SK-N-MC (cell line): ENCODE results near the gene KIAA0753.

Experiments used
- DNase-seq: peaks from one replicate; pipeline ENCODE4 v3.0.0-alpha.2; 2011; ENCODE audit warnings: low read depth, low spot score
- H3K27ac ChIP-seq: fragments of 200-600 bp; sonication (generic); 2 replicates; pipeline ENCODE4 v1.5.1; 2016; ENCODE audit warnings: mixed run types
- H3K36me3 ChIP-seq: fragments of 200-600 bp; sonication (generic); 2 replicates; pipeline ENCODE4 v1.6.1; 2017; ENCODE audit warnings: antibody characterized with exemption, low read length, mixed read lengths; ENCODE audit not compliant: insufficient read depth
- H3K4me3 ChIP-seq: fragments of 200-600 bp; sonication (generic); 2 replicates; pipeline ENCODE4 v1.5.1; 2016
- H3K9ac ChIP-seq: fragments of 200-600 bp; sonication (generic); 2 replicates; pipeline ENCODE4 v1.8.0; 2017; ENCODE audit warnings: mixed run types, mixed read lengths; ENCODE audit not compliant: insufficient read length
- H3K9me3 ChIP-seq: fragments of 200-600 bp; sonication (generic); 2 replicates; pipeline ENCODE4 v1.6.1; 2017; ENCODE audit warnings: low read depth, mild to moderate bottlenecking, antibody characterized with exemption, low read length, moderate library complexity, mixed read lengths
- EZH2 ChIP-seq: fragments of 200-600 bp; sonication (generic); IDR thresholded peaks from one replicate; pipeline ENCODE4 v1.6.1; 2017; ENCODE audit warnings: antibody characterized with exemption
- FOXP2 ChIP-seq: optimal IDR thresholded peaks from 2 replicates; pipeline ENCODE3; 2011; ENCODE audit warnings: mild to moderate bottlenecking, moderate library complexity; ENCODE audit not compliant: insufficient read depth; ENCODE audit errors: extremely low read length, control extremely low read depth
- POLR2AphosphoS5 ChIP-seq: IDR thresholded peaks from 2 replicates; pipeline ENCODE4 v1.6.1; 2012; ENCODE audit warnings: mild to moderate bottlenecking, low read depth, low read length, borderline replicate concordance

KIAA0753 gene

DNA sequence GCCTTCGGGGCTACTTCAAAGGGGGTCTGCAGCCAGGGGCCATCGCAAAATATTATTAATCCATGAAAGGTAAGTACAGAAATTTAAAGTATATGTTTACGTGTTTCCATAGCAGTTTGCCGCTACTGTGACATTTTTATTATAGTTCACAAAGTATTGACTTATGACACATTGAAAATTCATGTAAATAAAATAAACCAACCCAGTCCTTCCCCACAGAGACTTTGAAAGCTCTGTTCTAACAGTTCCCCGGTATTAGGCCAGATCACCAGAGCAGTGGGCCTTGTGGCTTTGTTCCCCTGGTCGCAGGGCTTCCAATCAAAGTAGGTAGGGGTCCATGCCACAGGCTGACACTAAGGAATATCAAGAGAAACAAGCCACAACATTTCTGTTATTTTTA is 13.9 kb downstream of the KIAA0753 start:
- no peak overlapping the region for H3K9ac ChIP-seq
- no peak for DNase-seq
- no peak for TF ChIP-seq POLR2AphosphoS5
- TF ChIP-seq FOXP2: no peak
- no peak for TF ChIP-seq EZH2
- H3K36me3 ChIP-seq: peaks cover 82% of the 10 kb centered on the region
- H3K27ac ChIP-seq: no peak overlapping the region
- no peak overlapping the region for H3K4me3 ChIP-seq
- no peaks in the 10 kb centered on the region for H3K9me3 ChIP-seq

DNA sequence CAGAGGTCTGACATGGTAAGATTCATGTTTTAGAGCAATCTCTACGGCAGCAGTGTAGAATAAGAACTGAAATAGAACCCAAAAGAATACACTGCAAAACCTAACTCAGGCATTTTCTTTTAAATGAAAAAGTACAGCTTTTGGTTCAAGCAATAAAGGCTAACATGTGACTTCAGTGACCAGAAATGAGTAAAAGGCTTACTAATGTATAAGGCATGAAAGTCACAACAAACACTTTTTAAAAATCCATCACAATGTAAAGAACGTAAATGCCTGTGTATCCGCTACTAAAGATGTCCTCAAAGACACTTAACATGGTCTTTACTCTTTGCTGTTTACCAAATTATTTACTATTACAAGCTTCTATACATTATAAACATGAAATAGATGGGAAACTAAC is 16.6 kb downstream of the KIAA0753 start:
- Histone ChIP-seq H3K9ac (no peak overlapping the region), H3K36me3 (peaks cover 77% of the 10 kb centered on the region), H3K4me3 (no peak overlapping the region), H3K9me3 (no peaks in the 10 kb centered on the region), H3K27ac (no peak overlapping the region)
- DNase-seq: no peak
- TF ChIP-seq FOXP2 (no peak), EZH2 (no peak), POLR2AphosphoS5 (no peak)

- no peak for DNase-seq
- peaks cover 57% of the 10 kb centered on the region for H3K36me3 ChIP-seq
- no peak overlapping the region for H3K9ac ChIP-seq
- TF ChIP-seq FOXP2 (no peak), EZH2 (no peak), POLR2AphosphoS5 (no peak)
- H3K27ac ChIP-seq: no peak overlapping the region
- H3K4me3 ChIP-seq: no peak overlapping the region
- no peaks in the 10 kb centered on the region for H3K9me3 ChIP-seq
Measured at GRCh38 chr17:6611231-6611630, 29.3 kb downstream of the KIAA0753 start.

GRCh38 chr17:6610011-6610410 is 30.5 kb downstream of the KIAA0753 start:
- DNase-seq: no peak
- no peak overlapping the region for H3K4me3 ChIP-seq
- H3K27ac ChIP-seq: no peak overlapping the region
- H3K9ac ChIP-seq: no peak overlapping the region
- no peaks in the 10 kb centered on the region for H3K9me3 ChIP-seq
- TF ChIP-seq FOXP2 (no peak), EZH2 (no peak), POLR2AphosphoS5 (no peak)
- H3K36me3 ChIP-seq: peaks cover 62% of the 10 kb centered on the region

DNA sequence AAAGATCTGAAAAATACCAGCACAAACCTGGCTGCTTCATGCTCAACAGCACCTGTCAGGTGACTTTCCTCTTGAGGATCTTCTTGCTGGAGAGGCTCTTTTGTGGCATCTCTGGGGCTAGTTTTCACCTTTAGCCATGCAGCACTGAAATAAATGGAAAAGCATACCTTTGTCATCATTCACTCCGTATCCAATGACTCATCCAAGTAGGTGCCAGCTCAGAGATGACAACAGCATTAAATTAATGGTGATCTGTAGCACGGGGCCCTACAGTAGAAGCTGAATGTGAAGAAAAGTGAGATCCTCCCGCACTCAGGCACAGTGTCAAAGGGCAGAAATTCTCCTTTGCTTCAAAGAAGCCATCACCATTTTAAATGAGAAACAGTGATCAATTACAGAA is 32.2 kb downstream of the KIAA0753 start:
- H3K36me3 ChIP-seq: peaks cover 60% of the 10 kb centered on the region
- H3K9ac ChIP-seq: no peak overlapping the region
- TF ChIP-seq EZH2 (no peak), FOXP2 (no peak), POLR2AphosphoS5 (no peak)
- no peak overlapping the region for H3K27ac ChIP-seq
- no peak for DNase-seq
- no peak overlapping the region for H3K4me3 ChIP-seq
- H3K9me3 ChIP-seq: no peaks in the 10 kb centered on the region

DNA sequence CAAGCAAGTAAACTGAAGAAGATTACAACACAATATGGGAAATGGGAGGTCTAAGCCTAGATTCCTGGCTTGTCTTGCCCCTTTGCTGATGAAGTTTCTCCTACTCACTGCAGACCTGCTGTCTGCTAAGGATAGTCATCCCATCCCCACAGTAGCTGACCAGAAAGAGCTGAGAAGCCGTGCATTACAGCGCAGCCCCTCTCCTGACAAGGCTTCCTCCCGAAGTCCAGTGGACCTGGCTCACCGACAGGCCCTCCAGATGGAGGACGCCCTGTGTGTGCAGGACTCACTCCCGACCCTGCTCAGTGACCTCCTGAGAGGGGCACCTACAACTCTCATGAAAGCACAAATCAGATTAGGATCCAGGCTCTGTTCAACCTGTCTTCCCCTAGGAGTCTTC is 35.4 kb downstream of the KIAA0753 start:
- no peak overlapping the region for H3K4me3 ChIP-seq
- H3K9me3 ChIP-seq: no peaks in the 10 kb centered on the region
- peaks cover 73% of the 10 kb centered on the region for H3K36me3 ChIP-seq
- TF ChIP-seq EZH2: no peak
- TF ChIP-seq FOXP2: no peak
- no peak for TF ChIP-seq POLR2AphosphoS5
- no peak for DNase-seq
- H3K9ac ChIP-seq: no peak overlapping the region
- H3K27ac ChIP-seq: no peak overlapping the region

DNA sequence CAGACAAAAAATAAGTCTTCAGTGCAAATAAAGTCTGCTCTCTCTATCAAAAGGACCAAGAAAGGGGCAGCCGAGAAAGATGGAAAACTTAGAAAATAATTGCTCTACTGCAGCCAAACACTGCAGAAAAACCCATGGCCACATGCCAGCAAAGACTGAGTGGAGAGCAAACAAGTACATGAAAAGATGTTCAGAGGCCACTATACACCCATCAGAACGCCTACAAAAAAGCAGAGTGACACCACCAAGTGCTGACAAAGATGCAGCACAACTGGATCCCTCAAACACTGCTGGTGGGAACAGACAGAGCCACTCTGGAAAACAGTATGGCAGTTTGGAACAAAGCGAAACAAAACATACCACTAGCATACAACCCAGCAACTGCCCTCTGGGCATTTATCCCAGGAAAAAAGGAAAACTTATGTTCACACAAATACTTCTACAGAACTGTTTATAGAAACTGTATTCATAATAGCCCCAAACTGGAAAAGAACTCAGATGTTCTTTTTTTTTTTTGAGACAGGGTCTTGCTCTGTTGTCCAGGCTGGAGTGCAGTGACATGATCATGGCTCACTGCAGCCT is 36.7 kb downstream of the KIAA0753 start:
- TF ChIP-seq EZH2 (no peak), POLR2AphosphoS5 (no peak), FOXP2 (no peak)
- Histone ChIP-seq H3K9me3 (no peaks in the 10 kb centered on the region), H3K4me3 (no peak overlapping the region), H3K9ac (no peak overlapping the region), H3K36me3 (peaks cover 73% of the 10 kb centered on the region), H3K27ac (peak overlapping the region; percentile 0; the same call in 1 of the 2 replicates)
- DNase-seq: no peak

GRCh38 chr17:6602141-6602540 is 38.4 kb downstream of the KIAA0753 start:
- TF ChIP-seq POLR2AphosphoS5 (no peak), EZH2 (no peak), FOXP2 (no peak)

GRCh38 chr17:6599364-6599763 is 41.1 kb downstream of the KIAA0753 start:
- H3K9me3 ChIP-seq: no peaks in the 10 kb centered on the region
- TF ChIP-seq EZH2 (no peak), POLR2AphosphoS5 (no peak), FOXP2 (no peak)
- H3K36me3 ChIP-seq: peaks cover 80% of the 10 kb centered on the region
- H3K9ac ChIP-seq: no peak overlapping the region
- DNase-seq: no peak
- no peak overlapping the region for H3K4me3 ChIP-seq
- no peak overlapping the region for H3K27ac ChIP-seq

More at GRCh38 chr17:6602141-6602540, 38.4 kb downstream of the KIAA0753 start:
- Histone ChIP-seq H3K9me3 (no peaks in the 10 kb centered on the region), H3K27ac (no peak overlapping the region), H3K4me3 (no peak overlapping the region), H3K36me3 (peaks cover 72% of the 10 kb centered on the region), H3K9ac (no peak overlapping the region)
- no peak for DNase-seq
